Vagina (tissue), 2 donors: ENCODE measurements around the gene KCNA5. TPM values are rescaled to one million over a fixed set of nuclear protein-coding genes. Genes with fewer than 3 reads are reported as not detected.

Source experiments
- DNase-seq, 2 donors: peaks; one replicate each; pipeline ENCODE4 v3.0.0-alpha.2; 2017; ENCODE audit errors: extremely low spot score in 2 of 2
- H3K27ac ChIP-seq: fragments of 200-600 bp; sonication (generic); one replicate; pipeline ENCODE4 v1.5.1; 2019
- H3K27me3 ChIP-seq: fragments of 200-600 bp; sonication (generic); one replicate; pipeline ENCODE4 v1.5.1; 2019
- H3K36me3 ChIP-seq, 2 donors: fragments of 200-600 bp; sonication (generic); one replicate each; pipeline ENCODE4 v1.5.1; 2017 to 2019
- H3K4me1 ChIP-seq: fragments of 200-600 bp; sonication (generic); one replicate; pipeline ENCODE4 v1.5.1; 2019
- H3K4me3 ChIP-seq, 2 donors: fragments of 200-600 bp; sonication (generic); 1 replicate in 1 of 2; 2 replicates in 1 of 2; pipeline ENCODE4 v1.5.1; 2016 to 2019
- H3K9me3 ChIP-seq: fragments of 200-600 bp; sonication (generic); one replicate; pipeline ENCODE4 v1.5.1; 2019
- CTCF ChIP-seq, 3 experiments: fragments of 450-650 bp in 2 of 3; fragments of 200-600 bp in 1 of 3; sonication (generic) in 1 of 3; IDR thresholded peaks; one replicate each; pipeline ENCODE4 v1.5.1; 2017 to 2019; ENCODE audit warnings: antibody characterized with exemption in 3 of 3, mild to moderate bottlenecking in 2 of 3, moderate library complexity in 2 of 3
- POLR2A ChIP-seq, 2 donors: fragments of 450-650 bp; IDR thresholded peaks; one replicate each; pipeline ENCODE4 v1.6.1; 2017; ENCODE audit warnings: antibody characterized with exemption in 2 of 2, mild to moderate bottlenecking in 2 of 2, moderate library complexity in 2 of 2
- POLR2AphosphoS5 ChIP-seq, 2 donors: sonication (generic); formaldehyde crosslinking; IDR thresholded peaks; one replicate each; pipeline ENCODE4 v1.9.0; 2017; ENCODE audit warnings: antibody characterized with exemption in 2 of 2, mild to moderate bottlenecking in 2 of 2, low read depth in 1 of 2; ENCODE audit not compliant: insufficient read depth in 1 of 2
- intact Hi-C: fragments of 100-400 bp; cut with DNase I; formaldehyde crosslinking; loops from one replicate; pipeline ENCODE4 v1.15.1; 2023
- total RNA-seq: library from RNA; depleted of rRNA; stranded (reverse); fragments of >200 nt; gene quantifications from one replicate; pipeline ENCODE4 v1.2.3, GENCODE V29; 2016

Gene KCNA5
- total RNA-seq, 1 donor from 2014 or later = not detected

GRCh38 chr12:5018677-5019076 is 25.0 kb upstream of the KCNA5 start:
- intact Hi-C loops = no loop called here
- DNase-seq = no peak

GRCh38 chr12:5022025-5022424 is 21.7 kb upstream of the KCNA5 start:
- Histone ChIP-seq H3K27ac (no peak overlapping the region), H3K4me1 (no peaks in the 10 kb centered on the region), H3K4me3 (no peak overlapping the region), H3K36me3 (no peaks in the 10 kb centered on the region), H3K27me3 (no peaks in the 10 kb centered on the region), H3K9me3 (no peaks in the 10 kb centered on the region)
- DNase-seq = no peak
- intact Hi-C loops = loop anchor here (5.0 kb wide), 1 partner anchor 60 kb away; no protein-coding TSS in a partner anchor
- TF ChIP-seq POLR2A (IDR thresholded peaks at IDR 0.05) (no peak), CTCF (IDR thresholded peaks at IDR 0.05) (no peak), POLR2AphosphoS5 (IDR thresholded peaks at IDR 0.05; ENCODE audit: insufficient read depth in 1 of 2, low read depth in 1 of 2) (no peak)

More at GRCh38 chr12:5018677-5019076, 25.0 kb upstream of the KCNA5 start:
- H3K4me1 ChIP-seq = no peaks in the 10 kb centered on the region
- H3K4me3 ChIP-seq = no peak overlapping the region
- H3K36me3 ChIP-seq = no peaks in the 10 kb centered on the region
- no peaks in the 10 kb centered on the region for H3K27me3 ChIP-seq
- H3K9me3 ChIP-seq = no peaks in the 10 kb centered on the region
- no peak overlapping the region for H3K27ac ChIP-seq
- no peak for TF ChIP-seq POLR2A (IDR thresholded peaks at IDR 0.05)
- TF ChIP-seq POLR2AphosphoS5 (IDR thresholded peaks at IDR 0.05; ENCODE audit: insufficient read depth in 1 of 2, low read depth in 1 of 2) = no peak
- TF ChIP-seq CTCF (IDR thresholded peaks at IDR 0.05) = no peak

- DNase-seq = no peak
- TF ChIP-seq POLR2AphosphoS5 (IDR thresholded peaks at IDR 0.05; ENCODE audit: insufficient read depth in 1 of 2, low read depth in 1 of 2) (no peak), CTCF (IDR thresholded peaks at IDR 0.05) (peak; percentile 53 to 77 (median 60))
- intact Hi-C loops = loop anchor here (5.0 kb wide), 1 partner anchor 60 kb away; no protein-coding TSS in a partner anchor
- no peaks in the 10 kb centered on the region for H3K4me1 ChIP-seq
- no peaks in the 10 kb centered on the region for H3K36me3 ChIP-seq
- H3K27ac ChIP-seq = no peak overlapping the region
- H3K9me3 ChIP-seq = no peaks in the 10 kb centered on the region
- no peaks in the 10 kb centered on the region for H3K27me3 ChIP-seq
- no peak overlapping the region for H3K4me3 ChIP-seq
Measured at GRCh38 chr12:5022465-5023061, 21.1 kb upstream of the KCNA5 start.

GRCh38 chr12:5023842-5024241 is 19.8 kb upstream of the KCNA5 start:
- no peak for DNase-seq
- Histone ChIP-seq H3K4me1 (no peaks in the 10 kb centered on the region), H3K27ac (no peak overlapping the region), H3K36me3 (no peaks in the 10 kb centered on the region), H3K27me3 (no peaks in the 10 kb centered on the region), H3K9me3 (no peaks in the 10 kb centered on the region), H3K4me3 (no peak overlapping the region)
- intact Hi-C loops = loop anchor here (5.0 kb wide), 1 partner anchor 58 kb away; no protein-coding TSS in a partner anchor
- TF ChIP-seq POLR2A (IDR thresholded peaks at IDR 0.05) = no peak
- TF ChIP-seq CTCF (IDR thresholded peaks at IDR 0.05) = no peak
- no peak for TF ChIP-seq POLR2AphosphoS5 (IDR thresholded peaks at IDR 0.05; ENCODE audit: insufficient read depth in 1 of 2, low read depth in 1 of 2)

GRCh38 chr12:5026342-5026938 is 17.2 kb upstream of the KCNA5 start:
- no peak overlapping the region for H3K27ac ChIP-seq
- H3K9me3 ChIP-seq = no peaks in the 10 kb centered on the region
- TF ChIP-seq POLR2AphosphoS5 (IDR thresholded peaks at IDR 0.05; ENCODE audit: insufficient read depth in 1 of 2, low read depth in 1 of 2) (no peak), POLR2A (IDR thresholded peaks at IDR 0.05) (no peak), CTCF (IDR thresholded peaks at IDR 0.05) (no peak)
- no peaks in the 10 kb centered on the region for H3K27me3 ChIP-seq
- H3K36me3 ChIP-seq = no peaks in the 10 kb centered on the region
- intact Hi-C loops = no loop called here
- DNase-seq = no peak
- H3K4me1 ChIP-seq = no peaks in the 10 kb centered on the region
- H3K4me3 ChIP-seq = no peak overlapping the region
